ENCODE measurements around the gene ITSN1. TPM values are rescaled to one million over a fixed set of nuclear protein-coding genes. Genes with fewer than 3 reads are reported as not detected.

Gene ITSN1
- polyA plus RNA-seq, 1 donor from 2014 or later, result 35.1 TPM

DNA sequence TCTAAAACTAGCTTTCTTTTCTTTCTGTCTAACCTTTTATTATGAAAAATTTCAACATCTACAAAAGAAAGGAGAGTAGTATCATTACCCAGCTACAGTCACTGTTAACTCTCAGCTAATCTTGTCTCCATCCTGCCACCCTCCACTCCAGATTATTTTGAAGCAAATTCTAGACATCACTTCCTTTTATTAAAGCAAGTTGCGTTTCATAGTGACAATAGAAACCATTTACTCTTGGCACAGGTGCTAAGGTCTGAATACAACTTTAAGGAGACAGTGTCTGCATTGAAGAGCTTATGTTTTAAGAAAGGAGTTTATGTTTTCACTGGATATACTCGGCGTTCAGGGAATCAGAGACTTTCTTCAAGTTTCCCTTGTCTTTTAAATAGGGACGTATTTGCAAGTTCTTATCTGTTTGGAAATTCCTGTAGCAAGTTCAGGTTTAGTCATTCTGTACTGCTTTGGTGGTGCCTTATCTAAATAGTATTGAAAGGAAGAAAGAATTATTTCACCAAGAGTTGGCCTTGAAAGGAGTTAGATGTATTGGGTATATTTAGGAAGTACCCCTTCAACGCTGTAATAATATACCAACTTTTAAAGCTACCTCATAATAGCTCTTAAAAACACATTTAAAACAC lies 42.7 kb downstream of the ITSN1 start:
- Histone ChIP-seq H3K27me3 (ENCODE audit: insufficient read depth, low read depth, low read length) (no peaks in the 10 kb centered on the region), H3K9ac (ENCODE audit: low read length) (no peak overlapping the region), H2AFZ (ENCODE audit: low read depth, low read length) (no peak overlapping the region), H3K4me2 (ENCODE audit: low read length) (no peak overlapping the region), H3K27ac (ENCODE audit: low read length) (no peak overlapping the region), H4K20me1 (ENCODE audit: insufficient read depth) (no peaks in the 10 kb centered on the region), H3K36me3 (ENCODE audit: insufficient read depth, low read length) (no peaks in the 10 kb centered on the region), H3K79me2 (replicated peaks; ENCODE audit: insufficient read depth, low read length) (peaks cover 57% of the 10 kb centered on the region), H3K9me3 (ENCODE audit: low read length) (no peaks in the 10 kb centered on the region), H3K4me3 (ENCODE audit: low read length) (no peak overlapping the region), H3F3A (ENCODE audit: insufficient read depth, low read length, poor library complexity, severe bottlenecking) (no peaks in the 10 kb centered on the region), H3K9me2 (ENCODE audit: insufficient read depth, low read length) (no peaks in the 10 kb centered on the region)
- TF ChIP-seq, protein P1, sequence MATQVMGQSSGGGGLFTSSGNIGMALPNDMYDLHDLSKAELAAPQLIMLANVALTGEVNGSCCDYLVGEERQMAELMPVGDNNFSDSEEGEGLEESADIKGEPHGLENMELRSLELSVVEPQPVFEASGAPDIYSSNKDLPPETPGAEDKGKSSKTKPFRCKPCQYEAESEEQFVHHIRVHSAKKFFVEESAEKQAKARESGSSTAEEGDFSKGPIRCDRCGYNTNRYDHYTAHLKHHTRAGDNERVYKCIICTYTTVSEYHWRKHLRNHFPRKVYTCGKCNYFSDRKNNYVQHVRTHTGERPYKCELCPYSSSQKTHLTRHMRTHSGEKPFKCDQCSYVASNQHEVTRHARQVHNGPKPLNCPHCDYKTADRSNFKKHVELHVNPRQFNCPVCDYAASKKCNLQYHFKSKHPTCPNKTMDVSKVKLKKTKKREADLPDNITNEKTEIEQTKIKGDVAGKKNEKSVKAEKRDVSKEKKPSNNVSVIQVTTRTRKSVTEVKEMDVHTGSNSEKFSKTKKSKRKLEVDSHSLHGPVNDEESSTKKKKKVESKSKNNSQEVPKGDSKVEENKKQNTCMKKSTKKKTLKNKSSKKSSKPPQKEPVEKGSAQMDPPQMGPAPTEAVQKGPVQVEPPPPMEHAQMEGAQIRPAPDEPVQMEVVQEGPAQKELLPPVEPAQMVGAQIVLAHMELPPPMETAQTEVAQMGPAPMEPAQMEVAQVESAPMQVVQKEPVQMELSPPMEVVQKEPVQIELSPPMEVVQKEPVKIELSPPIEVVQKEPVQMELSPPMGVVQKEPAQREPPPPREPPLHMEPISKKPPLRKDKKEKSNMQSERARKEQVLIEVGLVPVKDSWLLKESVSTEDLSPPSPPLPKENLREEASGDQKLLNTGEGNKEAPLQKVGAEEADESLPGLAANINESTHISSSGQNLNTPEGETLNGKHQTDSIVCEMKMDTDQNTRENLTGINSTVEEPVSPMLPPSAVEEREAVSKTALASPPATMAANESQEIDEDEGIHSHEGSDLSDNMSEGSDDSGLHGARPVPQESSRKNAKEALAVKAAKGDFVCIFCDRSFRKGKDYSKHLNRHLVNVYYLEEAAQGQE (IDR thresholded peaks at IDR 0.05; ENCODE audit: borderline replicate concordance), result no peak
- TF ChIP-seq POLR2AphosphoS5 (IDR thresholded peaks at IDR 0.05) (no peak), MXI1 (conservative IDR thresholded peaks at IDR 0.05; ENCODE audit: poor library complexity, severe bottlenecking) (no peak), RAD21 (conservative IDR thresholded peaks at IDR 0.05) (no peak), EP300 (conservative IDR thresholded peaks at IDR 0.05; ENCODE audit: poor library complexity, severe bottlenecking) (no peak), SMC3 (conservative IDR thresholded peaks at IDR 0.05; ENCODE audit: poor library complexity) (no peak), EZH2 (IDR thresholded peaks at IDR 0.05; ENCODE audit: borderline replicate concordance, insufficient read depth, low read length, poor library complexity, severe bottlenecking) (no peak), TAF1 (IDR thresholded peaks at IDR 0.05; ENCODE audit: low read depth) (no peak)
- TF ChIP-seq, protein P2, sequence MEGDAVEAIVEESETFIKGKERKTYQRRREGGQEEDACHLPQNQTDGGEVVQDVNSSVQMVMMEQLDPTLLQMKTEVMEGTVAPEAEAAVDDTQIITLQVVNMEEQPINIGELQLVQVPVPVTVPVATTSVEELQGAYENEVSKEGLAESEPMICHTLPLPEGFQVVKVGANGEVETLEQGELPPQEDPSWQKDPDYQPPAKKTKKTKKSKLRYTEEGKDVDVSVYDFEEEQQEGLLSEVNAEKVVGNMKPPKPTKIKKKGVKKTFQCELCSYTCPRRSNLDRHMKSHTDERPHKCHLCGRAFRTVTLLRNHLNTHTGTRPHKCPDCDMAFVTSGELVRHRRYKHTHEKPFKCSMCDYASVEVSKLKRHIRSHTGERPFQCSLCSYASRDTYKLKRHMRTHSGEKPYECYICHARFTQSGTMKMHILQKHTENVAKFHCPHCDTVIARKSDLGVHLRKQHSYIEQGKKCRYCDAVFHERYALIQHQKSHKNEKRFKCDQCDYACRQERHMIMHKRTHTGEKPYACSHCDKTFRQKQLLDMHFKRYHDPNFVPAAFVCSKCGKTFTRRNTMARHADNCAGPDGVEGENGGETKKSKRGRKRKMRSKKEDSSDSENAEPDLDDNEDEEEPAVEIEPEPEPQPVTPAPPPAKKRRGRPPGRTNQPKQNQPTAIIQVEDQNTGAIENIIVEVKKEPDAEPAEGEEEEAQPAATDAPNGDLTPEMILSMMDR (IDR thresholded peaks at IDR 0.05; ENCODE audit: poor library complexity, severe bottlenecking), result no peak

DNA sequence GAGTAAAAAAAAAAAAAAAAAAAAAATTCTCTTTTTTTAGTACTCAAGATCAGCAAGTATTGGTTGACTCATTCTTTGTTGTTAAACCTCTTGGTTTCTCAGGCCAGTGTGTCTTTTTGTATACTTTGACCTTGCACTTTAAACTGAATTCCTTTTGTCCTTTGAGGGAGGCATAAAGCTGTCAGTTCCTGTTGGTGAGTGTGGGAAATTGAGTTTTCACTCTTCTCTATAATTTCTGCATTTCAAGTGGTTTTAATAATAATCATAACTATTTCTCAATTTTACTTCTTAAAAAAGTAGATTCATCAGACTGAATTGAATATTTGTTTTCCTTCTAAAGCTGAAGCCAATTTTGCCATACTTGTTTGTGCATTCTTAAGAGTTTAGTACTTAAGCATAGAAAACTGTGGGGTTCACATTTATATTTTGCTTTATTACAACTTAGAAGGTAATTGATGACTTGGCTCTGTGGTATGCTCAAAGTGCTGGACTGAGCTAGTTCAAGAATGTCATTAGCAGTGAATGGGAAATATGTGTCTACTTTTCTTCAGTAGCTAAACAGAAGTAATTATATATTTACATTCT lies 43.4 kb downstream of the ITSN1 start:
- Histone ChIP-seq H3K9me3 (ENCODE audit: low read length) (no peaks in the 10 kb centered on the region), H3K4me2 (ENCODE audit: low read length) (no peak overlapping the region), H3K27ac (ENCODE audit: low read length) (peak overlapping the region; percentile 44), H3K4me3 (ENCODE audit: low read length) (peak overlapping the region; percentile 35), H2AFZ (ENCODE audit: low read depth, low read length) (no peak overlapping the region), H3K79me2 (replicated peaks; ENCODE audit: insufficient read depth, low read length) (peaks cover 52% of the 10 kb centered on the region), H4K20me1 (ENCODE audit: insufficient read depth) (no peaks in the 10 kb centered on the region), H3K36me3 (ENCODE audit: insufficient read depth, low read length) (no peaks in the 10 kb centered on the region), H3K27me3 (ENCODE audit: insufficient read depth, low read depth, low read length) (no peaks in the 10 kb centered on the region), H3F3A (ENCODE audit: insufficient read depth, low read length, poor library complexity, severe bottlenecking) (no peaks in the 10 kb centered on the region), H3K9ac (ENCODE audit: low read length) (no peak overlapping the region), H3K9me2 (ENCODE audit: insufficient read depth, low read length) (no peaks in the 10 kb centered on the region)
- TF ChIP-seq, protein P1 (IDR thresholded peaks at IDR 0.05; ENCODE audit: borderline replicate concordance), result no peak
- TF ChIP-seq EZH2 (IDR thresholded peaks at IDR 0.05; ENCODE audit: borderline replicate concordance, insufficient read depth, low read length, poor library complexity, severe bottlenecking) (no peak), POLR2AphosphoS5 (IDR thresholded peaks at IDR 0.05) (no peak)
